Measurements from ENCODE around the gene RASAL2. TPM values are rescaled to one million over a fixed set of nuclear protein-coding genes. Genes with fewer than 3 reads are reported as not detected.
"Not testable (repeated sequence)": the region's sequence is repeated elsewhere in the genome, so short reads cannot be mapped to it uniquely, and the experiment has no call there.

Gene RASAL2
- total RNA-seq, 2 experiments from 2014 or later: not detected

DNA sequence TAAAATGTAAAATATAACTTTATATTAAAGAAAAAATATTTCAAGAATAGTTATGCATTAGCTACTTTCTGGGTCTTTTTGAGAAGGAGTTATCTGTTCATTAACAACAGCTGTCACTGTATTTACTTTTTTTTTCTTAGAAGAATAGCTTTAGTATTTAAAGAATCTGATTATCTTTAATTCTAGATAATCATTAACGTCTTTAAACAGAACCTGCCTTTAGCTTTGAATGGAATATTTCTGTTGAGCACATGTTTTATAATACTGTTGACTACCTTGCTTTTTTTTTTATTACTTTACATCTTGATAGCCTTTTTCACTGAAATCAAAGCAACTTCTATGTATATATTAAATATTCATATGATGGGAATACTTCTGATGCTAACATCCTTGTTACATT lies 270.9 kb downstream of the RASAL2 start:
- CTCF ChIA-PET: no interaction called here
- POLR2A ChIA-PET: no interaction called here

DNA sequence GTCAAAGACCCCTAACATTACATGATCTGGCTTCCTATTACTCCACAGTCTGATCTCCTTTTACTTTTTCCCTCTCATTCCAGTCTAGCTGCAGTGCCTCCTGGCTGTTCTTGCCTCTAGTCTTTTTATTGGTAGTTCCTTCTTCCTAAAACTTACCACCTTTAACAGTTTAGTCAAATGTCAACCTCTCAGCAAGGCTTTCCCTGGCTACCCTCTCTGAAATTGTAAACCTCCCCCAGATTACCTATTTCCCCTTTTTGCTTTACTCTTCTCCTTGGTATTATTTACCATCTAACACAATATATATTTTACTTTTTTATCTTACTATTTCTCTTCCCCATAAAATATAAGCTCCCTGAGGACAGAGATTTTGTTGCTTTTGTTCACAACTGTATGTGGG lies 273.2 kb downstream of the RASAL2 start:
- CTCF ChIA-PET: no interaction called here
- POLR2A ChIA-PET: no interaction called here

DNA sequence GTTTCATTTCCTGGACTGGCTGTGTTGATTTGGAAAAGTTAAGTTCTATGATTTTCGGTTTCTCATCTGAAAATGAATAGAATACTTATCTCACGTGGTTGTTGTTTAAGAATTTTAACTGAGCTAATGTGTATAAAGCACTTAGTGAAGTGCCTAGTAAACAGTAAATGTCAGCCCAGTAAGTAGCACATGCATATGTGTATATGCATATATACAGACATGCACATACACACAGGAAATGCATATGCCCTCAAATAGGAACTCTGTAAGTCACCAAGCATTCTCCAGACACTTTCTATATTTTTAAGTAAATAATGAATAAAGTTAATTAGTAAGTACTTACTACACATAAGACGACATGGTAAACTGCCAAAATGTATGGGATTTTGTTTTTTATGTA lies 274.3 kb downstream of the RASAL2 start:
- CTCF ChIA-PET: no interaction called here
- POLR2A ChIA-PET: no interaction called here

DNA sequence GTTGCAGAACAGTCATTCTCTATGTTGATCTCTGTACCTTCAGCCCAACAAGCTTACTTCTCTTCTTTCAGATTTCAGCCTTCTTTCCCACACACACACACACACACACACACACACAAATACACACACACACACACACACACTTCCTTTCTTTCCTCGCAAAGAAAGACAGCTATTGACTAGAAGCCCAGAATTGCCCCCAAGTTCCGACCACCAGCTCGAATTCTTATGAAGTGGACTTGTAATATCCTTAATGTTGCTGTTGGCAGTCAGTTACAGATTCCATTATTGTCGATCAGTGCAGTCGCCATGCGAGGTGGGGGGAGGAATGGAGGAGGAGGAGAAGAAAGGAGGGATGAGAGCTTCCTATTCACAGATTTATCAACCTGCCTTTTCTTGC lies 277.3 kb downstream of the RASAL2 start:
- ChIA-PET CTCF (no interaction called here), POLR2A (no interaction called here)

DNA sequence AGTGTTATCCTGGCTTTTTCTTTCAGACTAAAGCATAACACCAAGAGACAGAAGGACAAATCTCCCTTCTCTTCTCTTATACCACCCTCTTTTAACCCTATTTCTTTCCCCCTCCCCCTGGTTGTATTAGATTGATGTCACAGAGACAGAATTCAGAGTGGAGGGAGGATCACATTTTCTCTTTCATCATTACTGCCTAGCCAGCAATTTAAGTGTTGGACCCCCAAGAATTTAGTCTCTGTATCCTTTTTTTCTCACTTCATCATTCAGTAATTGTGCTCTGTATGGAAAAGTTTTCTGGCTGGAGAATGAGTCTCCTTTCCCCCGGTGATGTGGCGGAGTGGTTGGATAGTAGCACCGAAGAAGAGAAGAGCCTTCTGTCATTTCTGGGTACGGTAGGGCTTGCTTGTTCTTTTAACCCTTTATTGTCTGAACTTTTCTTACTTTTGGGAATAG lies 278.1 kb downstream of the RASAL2 start:
- POLR2A ChIA-PET: no interaction called here
- CTCF ChIA-PET: no interaction called here

DNA sequence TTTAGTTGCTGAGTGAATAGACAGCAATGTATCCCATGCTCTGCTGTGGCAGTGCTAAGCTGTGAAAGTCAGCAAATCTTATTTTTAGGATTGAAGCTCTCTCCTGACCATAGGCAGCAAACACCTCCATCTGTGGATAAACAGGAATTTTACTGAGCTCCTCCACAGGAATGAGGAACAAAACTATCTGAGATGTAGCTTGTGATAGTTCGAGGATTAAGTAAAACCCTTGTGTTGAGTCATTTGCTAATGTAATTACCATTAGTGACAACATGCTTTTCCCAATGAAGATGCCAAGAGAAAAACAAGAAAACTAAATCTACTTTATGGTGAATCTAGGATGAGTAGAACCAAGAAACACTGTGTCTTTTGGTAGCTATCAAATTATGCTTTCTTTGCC lies 280.1 kb downstream of the RASAL2 start:
- POLR2A ChIA-PET: no interaction called here
- CTCF ChIA-PET: no interaction called here

DNA sequence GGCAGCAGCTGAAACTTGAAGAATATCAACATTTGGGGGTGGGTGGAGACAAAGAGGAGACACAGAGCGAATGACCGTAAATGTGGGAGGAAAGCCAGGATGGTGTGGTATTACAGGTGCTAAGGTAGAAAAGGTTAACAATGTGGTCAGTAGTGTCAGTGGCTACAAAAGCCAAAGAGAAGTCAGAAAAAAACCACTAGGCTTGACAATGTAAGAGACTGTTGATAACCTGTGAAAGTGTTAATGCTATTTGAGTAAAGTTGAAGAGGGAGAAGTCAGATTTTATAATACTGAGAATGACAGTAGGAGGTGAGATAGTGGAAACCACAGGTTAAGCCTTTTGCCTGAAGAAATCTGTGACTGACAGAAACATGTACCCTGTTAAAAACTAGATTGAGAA lies 282.1 kb downstream of the RASAL2 start:
- CTCF ChIA-PET: interaction anchor here (0.6 kb wide), 1 partner anchor 228 kb away, joined by 3 read pairs; no protein-coding TSS in a partner anchor
- POLR2A ChIA-PET: no interaction called here

DNA sequence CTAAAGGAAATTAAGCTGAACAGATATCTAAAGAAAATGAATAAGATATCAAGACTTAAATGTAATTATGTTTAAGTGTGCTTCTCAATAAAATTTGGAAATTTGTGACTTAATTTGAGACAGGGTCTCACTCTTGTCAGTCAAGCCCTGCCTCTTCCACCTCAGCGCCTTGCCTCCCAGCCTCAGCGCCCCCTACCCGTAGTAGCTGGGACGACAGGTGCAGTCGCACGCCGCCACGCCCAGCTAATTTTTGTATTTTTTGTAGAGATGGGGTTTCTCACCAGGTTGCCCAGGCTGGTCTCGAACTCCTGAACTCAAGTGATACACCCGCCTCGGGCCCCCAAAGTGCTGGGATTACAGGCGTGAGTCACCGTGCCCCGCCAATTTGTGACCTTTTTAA lies 285.9 kb downstream of the RASAL2 start:
- ChIA-PET CTCF (no interaction called here), POLR2A (no interaction called here)

DNA sequence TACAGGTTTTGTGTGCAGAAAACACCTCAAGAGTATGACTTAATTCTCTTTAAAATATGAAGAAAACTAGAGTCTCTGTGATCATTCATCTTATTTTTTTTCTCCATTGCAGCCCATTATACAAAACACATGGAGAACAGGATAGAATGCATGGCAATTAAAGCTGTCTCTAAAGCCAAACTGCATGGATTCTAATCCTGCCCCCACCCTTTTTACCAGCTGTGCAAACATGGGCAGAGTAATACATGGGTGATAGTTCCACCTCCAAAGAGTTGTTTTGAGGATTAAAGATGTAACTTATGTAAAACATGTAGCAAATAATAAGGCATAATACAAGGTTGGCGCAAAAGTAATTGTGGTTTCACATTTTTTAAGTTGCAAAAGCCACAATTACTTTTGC lies 288.5 kb downstream of the RASAL2 start:
- CTCF ChIA-PET: no interaction called here
- POLR2A ChIA-PET: no interaction called here

DNA sequence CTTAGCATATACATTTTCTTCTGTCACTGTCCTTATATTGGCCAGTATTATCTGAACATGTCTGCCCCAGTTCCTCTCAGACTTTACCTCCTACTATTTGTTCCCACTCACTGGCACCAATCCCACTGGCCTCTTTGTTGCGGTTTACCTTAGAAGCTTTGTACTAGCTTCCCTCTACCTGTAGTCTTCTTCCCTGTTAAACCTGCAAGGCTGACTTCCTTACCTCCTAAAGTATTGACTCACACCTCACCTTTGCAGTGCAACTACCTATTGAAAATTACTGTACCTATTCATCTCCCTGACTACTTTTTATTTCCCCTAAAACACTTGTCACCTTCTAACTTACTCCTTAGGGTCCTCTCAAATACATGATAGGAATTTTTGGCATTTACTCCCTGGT lies 291.8 kb downstream of the RASAL2 start:
- CTCF ChIA-PET: no interaction called here

DNA sequence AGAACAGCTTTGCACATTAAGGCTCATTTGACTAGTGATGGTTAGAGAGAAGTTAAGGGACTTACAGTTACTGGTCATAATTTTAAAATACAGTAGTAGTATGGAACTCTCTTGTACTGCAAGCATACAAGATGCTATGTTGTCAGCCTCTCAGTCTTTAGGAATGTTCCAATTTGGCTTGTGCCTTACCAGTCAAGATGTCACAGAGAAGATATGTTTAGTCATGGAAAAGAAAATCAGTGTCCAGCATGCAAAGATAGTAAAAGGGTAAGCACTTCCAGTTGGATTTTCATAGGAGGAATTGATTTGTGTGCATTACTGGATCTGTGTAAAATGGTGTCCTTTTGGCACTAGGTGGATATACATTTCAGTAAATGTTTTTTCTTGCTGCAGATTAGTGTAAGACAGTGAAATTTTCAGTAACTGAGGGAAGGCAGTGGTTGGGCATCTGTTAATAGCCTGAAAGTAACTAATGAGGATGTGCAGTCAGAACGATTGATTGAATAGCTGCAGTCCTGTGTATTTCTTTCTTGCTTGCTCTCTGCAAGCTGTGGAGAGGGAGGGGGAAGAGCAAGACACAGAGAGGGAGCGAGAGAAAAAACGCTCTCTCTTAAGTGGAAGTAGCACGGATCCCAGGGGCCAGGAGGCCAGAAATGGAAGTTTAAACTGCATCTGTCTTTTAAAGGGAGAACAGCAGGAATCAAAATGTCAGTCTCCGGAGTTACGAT lies 294.7 kb downstream of the RASAL2 start:
- ChIA-PET CTCF (no interaction called here), POLR2A (no interaction called here)

More for the DNA sequence above, 291.8 kb downstream of the RASAL2 start:
- POLR2A ChIA-PET: no interaction called here

DNA sequence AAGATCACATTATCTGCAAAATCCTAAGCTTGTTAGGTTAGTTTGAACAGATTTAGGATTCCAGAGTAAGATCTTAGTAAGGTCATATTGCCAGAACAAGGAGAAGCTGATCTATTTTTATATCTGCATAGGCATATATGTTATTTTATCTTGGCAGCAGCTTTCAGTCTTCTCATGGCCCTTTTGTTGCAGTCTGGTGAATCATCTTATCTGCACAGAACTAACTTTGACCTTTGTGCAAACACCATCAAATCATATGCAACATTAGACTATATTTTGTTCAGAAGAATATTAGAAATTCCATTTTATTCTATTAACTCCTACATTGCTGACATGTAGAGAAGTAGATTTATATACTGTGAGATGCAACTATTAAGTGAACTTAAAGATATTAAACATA lies 295.5 kb downstream of the RASAL2 start:
- CTCF ChIA-PET: no interaction called here
- POLR2A ChIA-PET: no interaction called here

DNA sequence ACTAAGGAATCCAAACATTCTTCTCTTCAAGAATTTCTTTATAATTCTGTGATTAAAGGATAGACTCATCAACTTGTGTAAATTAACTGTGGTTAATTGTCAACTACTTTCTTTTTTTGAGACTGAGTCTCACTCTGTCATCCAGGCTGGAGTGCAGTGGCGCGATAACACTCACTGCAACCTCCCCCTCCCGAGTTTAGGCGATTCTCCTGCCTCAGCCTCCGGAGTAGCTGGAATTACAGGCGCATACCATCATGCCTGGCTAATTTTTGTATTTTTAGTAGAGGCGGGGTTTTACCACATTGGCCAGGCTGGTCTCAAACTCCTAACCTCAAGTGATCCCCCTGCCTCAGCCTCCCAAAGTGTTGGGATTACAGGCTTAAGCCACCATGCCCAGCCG lies 296.4 kb downstream of the RASAL2 start:
- CTCF ChIA-PET, POLR2A ChIA-PET: not testable (repeated sequence)

DNA sequence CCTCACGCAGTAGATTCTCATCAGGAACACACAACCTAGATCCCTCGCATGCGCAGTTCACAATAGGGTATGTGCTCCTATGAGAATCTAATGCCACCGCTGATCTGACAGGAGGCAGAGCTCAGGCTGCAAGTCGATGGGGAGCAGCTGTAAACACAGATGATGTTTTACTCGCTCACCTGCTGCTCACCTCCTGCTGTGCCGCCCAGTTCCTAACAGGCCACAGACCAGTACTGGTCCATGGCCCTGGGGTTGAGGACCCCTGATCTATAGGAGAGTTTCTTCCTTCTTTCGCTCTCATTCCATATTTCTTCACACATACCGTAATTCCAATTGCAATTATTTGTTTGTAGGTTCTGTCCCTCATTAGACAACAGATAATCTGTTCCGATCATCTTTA lies 299.5 kb downstream of the RASAL2 start:
- ChIA-PET POLR2A (no interaction called here), CTCF (no interaction called here)

DNA sequence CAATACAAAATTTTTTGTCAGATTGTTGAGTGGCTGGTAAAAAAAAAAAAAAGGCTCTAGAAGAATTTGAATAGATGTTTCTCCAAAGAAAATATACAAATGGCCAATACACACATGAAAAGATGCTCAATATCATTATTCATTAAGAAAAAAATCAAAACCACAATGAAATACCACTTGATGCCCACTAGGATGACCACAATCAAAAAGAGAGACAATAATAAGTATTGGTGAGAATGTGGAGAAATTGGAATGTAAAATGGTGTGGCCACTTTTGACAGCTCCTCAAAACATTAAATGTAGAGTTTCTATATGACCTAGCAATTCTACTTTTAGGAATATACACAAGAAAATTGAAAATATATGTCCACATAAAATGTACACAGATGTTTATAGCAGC lies 302.9 kb downstream of the RASAL2 start:
- CTCF ChIA-PET: no interaction called here
- POLR2A ChIA-PET: no interaction called here

DNA sequence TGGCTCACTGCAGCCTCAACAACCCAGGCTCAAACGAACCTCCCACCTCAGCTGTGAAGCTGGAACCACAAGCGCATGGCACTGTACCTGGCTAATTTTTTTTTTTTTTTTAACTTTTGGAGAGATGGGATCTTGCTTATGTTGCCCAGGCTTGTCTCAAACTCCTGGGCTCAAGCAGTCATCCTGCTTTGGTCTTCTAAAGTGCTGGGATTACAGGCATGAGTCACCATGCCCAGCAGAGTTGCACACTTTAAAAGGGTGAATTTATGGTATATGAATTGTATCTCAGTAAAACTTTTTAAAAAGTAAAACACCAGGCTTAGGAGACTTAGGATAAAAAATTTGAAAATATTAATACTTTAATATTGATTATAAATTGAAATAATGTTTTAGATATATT lies 303.8 kb downstream of the RASAL2 start:
- POLR2A ChIA-PET: no interaction called here
- CTCF ChIA-PET: no interaction called here

DNA sequence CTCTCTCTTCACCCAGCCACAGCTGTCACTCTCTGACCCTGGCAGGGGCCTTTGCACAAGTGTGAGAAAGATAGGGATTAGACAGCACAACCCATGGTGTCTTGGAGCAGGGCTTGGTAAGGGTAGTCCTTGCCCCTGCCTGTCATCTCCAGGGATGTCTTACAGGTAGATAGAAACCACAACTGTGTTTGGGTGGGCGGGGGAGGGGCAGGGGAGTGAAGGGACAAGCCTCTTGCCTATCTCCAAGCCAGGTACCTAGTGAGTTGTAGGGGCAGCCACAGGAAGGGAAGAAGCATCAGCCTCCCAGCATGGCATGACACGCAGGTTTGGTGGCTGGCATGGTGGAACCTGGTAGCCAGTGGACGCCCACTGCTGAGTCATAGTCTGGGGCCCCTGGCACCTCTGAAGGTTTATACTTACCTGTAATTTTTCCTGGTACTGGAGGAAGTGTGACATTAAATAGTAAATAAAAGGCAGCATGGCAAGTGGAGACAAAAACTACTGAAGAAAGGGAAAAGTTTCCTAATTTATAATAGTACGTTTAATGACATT lies 305.3 kb downstream of the RASAL2 start:
- ChIA-PET POLR2A (no interaction called here), CTCF (no interaction called here)

DNA sequence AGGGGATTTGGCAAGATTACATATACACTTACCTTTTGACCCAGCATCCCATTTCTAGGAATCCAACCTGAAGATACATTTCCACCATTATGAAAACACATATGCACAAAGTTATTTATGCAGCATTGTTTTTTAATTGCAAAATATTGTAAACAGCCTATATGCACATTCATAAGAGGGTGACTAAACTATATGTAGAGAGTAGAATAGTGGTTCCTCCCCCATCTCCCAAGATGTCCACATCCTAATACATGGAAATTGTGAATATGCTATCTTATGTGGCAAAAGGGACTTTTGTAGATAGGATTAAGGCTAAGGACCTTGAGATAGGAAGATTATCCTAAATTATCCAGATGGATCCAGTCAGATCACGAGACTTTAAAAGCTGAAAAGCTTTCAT lies 311.2 kb downstream of the RASAL2 start:
- CTCF ChIA-PET: no interaction called here
- POLR2A ChIA-PET: no interaction called here

DNA sequence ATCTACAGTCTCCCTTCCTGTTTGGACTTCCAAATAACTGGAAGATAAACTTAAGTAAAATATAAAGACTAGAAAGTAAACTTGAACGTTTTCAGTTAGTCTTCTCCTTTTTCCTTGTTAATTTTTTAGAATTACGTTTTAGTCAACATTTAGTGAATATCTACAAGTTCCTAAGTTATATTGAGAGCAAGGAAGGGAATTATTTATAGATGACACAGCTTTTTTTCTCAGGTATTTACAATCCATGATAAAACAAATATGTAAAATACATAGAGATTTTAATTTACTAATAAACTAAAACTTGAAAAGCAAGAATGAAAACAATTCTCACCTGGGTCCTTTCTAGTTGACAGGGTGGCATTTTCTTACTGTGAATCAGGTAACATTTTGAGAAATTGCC lies 313.3 kb downstream of the RASAL2 start:
- ChIA-PET CTCF (interaction anchor here (0.6 kb wide), 1 partner anchor 319 kb away, joined by 4 read pairs; no protein-coding TSS in a partner anchor), POLR2A (no interaction called here)

DNA sequence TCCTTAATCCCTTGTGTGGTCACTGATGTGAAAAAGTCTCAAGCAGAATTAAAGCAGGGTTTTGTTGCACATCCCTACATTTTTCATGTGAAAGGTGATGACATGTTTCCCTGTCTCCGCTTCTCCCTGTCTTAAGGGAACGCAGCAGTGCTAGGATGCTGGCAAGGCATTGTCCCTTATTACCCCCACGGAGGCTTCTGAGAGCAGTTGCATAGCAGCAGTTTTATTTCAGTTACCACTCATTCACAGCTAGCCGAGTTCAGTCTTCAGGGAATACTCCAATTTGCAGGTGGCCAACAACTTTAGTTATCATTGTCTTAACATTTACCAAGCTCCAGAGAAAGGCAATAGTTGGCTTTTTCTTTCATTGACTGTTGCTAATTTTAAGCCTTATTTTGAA lies 313.8 kb downstream of the RASAL2 start:
- ChIA-PET POLR2A (no interaction called here), CTCF (interaction anchor here (0.6 kb wide), 1 partner anchor 320 kb away, joined by 4 read pairs; no protein-coding TSS in a partner anchor)

DNA sequence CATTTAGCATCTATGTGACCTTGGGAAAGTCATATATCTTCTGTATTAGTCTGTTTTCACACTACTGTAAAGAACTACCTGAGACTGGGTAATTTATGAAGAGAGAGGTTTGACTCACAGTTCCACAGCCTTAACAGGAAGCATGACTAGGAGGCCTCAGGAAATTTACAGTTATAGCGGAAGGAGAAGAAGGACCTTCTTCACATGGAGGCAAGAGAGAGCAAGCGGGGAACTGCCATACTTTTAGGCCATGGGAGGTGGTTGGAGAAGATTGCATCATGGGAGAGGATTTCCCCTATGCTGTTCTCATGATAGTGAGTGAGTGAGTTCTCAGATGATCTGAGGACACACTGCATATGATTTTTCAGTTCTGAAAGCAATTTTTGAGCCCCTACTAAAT lies 315.0 kb downstream of the RASAL2 start:
- POLR2A ChIA-PET: no interaction called here
- CTCF ChIA-PET: no interaction called here

DNA sequence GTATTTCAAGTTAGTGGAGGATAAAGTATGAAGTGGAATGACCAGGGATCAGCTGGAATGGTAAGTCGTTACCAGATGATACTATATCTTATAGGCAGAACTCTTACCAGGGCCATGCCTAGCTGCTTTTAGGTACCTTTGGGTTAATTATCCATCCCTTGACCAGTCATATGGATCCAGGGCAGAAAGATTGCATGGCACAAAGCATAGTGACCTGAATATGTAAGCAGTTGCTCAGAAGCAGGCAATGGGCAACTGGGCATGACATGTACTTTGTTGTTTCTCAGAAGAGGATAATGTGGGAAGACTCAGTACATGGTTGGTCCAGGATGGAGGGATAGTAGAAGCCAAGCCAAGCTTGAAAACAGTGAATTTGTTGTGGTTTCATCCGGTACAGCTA lies 315.6 kb downstream of the RASAL2 start:
- POLR2A ChIA-PET: no interaction called here
- CTCF ChIA-PET: no interaction called here
